GM19438 (cell line): ENCODE measurements around the gene SYT14.
"Not testable (repeated sequence)": the region's sequence is repeated elsewhere in the genome, so short reads cannot be mapped to it uniquely, and the experiment has no call there.

Source experiments
- ATAC-seq: cut with Tn5 transposase; IDR thresholded peaks from one replicate; pipeline ENCODE4 v1.9.1; 2021; ENCODE audit warnings: low read depth; ENCODE audit not compliant: unreplicated experiment

The SYT14 gene

DNA sequence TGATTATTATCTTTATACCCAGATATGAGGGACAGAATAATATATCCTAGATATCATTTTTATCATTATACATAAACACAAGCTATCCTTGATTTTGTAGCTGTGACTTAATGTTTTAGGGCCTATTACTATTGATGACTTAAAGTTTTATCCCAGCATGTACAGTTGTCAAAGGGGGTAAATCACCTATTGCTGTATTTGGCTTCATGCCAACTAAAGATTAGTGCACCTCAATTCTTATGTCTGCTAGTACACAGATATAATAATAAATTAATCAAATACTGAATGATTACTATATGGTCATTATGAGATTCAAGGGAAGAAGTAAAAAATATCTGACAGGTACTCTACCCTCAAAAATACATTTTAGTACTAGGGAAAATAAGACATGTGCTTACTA, 84.0 kb downstream of the SYT14 start:
- ATAC-seq = no peak

DNA sequence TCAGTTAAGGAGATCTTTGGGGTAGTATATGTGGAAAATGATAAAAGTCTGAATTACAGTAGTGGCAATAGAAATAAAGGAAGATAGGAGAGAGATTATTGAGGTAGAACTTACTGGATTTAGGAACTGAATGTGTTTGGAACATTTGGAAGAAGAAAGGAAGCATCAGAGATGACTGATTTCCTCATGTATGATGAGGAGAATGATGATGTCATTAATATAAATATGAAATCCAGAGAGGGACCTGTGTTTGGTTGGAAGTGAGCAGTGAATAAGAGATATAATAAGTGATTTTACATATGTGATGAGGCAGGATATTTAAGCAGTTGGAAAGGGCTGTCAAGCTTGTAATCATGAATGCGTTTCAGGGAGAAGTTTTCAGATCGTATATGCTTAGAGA, 86.3 kb downstream of the SYT14 start:
- ATAC-seq = no peak

- no peak for ATAC-seq
These were observed 87.0 kb downstream of the SYT14 start for GRCh38 chr1:210024996-210025395.

- no peak for ATAC-seq
These were observed 87.9 kb downstream of the SYT14 start for GRCh38 chr1:210025870-210026269.

GRCh38 chr1:210027994-210028393, 90.0 kb downstream of the SYT14 start:
- no peak for ATAC-seq

- no peak for ATAC-seq
These were observed 93.5 kb downstream of the SYT14 start for GRCh38 chr1:210031473-210031872.

DNA sequence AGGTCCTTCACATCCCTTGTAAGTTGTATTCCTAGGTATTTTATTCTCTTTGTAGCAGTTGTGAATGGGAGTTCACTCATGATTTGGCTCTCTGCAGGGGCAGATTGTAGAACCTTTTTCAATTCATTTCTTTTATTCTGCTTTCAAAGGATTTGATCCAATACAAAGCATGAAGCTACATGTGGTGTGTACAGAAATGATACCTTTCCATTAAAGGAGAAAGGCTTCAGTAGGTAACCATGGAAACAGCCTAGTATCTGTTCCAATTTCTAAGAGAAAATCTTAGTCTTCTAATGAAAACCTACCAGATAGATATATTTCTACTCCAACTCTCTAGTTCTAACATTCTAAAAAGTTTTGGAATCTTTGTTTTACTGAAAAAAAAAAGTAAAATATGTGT, 105.0 kb downstream of the SYT14 start:
- no peak for ATAC-seq

GRCh38 chr1:210049616-210050015, 111.6 kb downstream of the SYT14 start:
- ATAC-seq = no peak

DNA sequence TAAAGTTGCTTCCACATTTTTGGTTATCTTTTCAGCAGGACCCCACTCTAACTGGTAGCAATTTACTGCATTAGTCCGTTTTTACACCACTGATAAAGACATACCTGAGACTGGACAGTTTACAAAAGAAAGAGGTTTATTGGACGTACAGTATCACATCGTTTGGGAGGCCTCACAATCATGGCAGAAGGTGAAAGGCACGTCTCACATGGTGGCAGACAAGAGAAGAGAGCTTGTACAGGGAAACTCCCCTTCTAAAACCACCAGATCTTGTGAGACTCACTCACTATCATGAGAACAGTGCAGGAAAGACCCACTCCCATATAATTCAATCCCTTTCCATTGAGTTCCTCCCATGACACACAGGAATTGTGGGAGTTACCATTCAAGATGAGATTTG, 112.5 kb downstream of the SYT14 start:
- not testable (repeated sequence) for ATAC-seq

- no peak for ATAC-seq
These were observed 115.1 kb downstream of the SYT14 start for GRCh38 chr1:210053126-210053525.

GRCh38 chr1:210057593-210057992, 119.6 kb downstream of the SYT14 start:
- ATAC-seq = no peak

DNA sequence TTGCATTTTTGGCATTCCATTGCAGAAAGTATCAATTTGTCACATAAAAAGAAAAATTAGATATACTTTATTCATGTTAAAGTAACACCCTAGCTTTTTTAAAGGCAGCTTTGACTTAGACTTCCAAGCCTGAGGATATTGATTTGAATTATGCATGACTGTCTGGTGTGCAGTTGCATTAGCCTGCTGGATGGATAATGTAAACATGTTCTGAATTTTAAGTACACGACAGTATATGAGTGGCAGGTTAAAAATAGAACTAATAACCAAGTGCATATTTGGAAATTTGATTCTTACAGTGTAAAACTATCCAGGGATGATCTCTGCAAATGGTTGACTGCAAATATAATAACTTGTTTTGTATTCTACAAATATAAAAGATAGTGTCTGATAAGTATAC, 124.0 kb downstream of the SYT14 start:
- ATAC-seq = no peak

DNA sequence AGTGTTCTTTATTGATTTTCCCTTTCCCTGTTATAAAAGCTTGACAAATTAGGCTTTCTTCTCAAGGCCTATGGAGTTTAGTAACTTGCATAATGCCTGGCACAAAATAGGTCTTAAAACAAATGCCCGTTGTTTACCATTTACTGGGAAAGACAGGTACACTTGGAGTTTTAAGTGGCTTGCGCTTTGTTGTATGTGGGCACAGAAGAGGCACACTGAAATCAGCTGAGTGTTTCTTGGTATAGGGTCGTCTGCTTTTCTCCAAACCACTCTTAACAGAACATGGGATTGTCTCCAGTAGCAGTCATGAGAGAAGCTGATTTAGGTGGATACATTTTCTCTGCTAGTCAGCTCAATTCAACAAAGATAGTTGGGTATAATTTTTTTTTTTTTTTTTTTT, 132.5 kb downstream of the SYT14 start:
- ATAC-seq = no peak

- ATAC-seq = no peak
These were observed 134.1 kb downstream of the SYT14 start for GRCh38 chr1:210072129-210072528.

DNA sequence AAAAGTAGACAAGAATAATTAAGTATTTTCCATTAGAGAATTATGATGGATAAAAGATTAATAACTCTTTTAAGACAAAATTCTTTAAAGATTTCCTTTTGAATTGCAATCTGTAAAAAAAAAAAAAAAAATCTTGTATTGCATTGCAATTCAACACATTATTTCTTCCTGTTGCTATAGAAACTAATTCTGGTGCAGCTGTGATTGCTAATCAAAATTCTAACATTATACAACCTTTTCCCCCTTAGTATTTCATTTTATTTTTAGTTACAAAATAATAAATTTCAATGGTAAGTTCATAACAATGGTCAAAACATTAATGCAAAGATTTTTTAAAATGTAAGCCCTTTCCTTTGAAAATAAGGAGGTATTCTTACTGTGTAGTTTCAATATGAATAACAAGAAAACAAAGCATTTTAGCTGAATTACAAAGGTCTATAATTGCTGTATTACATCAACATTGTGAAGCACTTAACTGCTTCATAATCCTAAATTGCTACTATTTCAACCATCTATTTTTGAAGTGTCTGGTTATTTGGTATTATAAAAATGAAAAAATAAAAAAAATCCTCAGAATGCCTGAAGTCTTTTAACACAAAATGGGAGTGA, 135.0 kb downstream of the SYT14 start:
- ATAC-seq = no peak

- ATAC-seq = no peak
These were observed 136.9 kb downstream of the SYT14 start for GRCh38 chr1:210074904-210075303.

- ATAC-seq = no peak
These were observed 138.6 kb downstream of the SYT14 start for GRCh38 chr1:210076620-210077019.

DNA sequence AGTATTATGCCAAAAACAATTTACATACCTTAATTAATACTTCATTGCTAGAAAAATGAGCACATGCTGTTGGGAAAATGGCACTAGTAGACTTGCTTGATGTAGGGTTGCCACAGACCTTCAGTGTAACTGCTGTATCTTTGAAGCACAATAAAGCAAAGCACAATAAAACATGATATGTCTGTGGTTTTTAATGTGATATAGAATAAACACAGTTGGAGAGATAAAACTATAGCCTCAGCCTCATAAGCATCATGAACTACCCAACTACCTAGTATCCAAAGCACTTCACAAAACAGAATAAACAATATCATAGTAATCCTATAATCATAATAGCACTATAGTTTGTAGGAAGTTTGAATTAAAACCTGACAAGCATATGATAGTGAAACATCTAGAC, 143.5 kb downstream of the SYT14 start:
- ATAC-seq = no peak

DNA sequence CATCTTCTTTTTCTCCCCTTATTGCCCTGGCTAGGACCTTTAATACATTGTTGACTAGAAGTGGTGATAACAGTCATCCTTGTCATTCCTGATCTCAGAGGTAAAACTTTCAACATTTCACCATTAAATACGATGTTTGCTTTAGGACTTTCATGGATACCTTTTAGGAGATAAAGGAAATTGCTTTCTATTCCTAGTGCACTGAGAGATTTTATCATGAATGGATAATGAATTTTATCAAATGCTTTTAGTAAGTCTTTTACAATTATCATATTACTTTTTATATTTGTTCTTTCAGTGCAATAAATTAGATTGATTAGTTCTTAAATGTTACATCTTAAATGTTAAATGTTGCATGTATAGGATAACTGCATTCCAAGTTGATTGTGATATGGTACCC, 147.3 kb downstream of the SYT14 start:
- ATAC-seq = no peak

DNA sequence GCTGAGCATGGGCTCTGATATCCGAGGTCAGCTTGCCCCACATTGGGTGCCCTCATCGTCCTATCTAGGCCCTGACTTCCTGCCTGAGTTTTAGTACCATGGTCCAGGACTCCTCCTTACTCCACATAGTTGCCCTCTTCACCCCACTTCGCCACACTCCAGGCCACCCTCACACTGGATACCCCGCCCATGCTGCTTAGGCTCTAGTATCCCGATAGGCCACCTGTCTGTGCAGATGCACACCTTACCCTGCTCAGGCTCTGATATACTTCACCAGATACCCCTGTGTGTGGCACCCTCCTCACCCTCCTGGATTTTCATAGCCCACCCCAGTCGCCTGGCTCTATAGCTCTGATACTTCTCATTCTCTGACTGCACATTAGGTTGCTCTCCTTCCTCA, 149.0 kb downstream of the SYT14 start:
- ATAC-seq = no peak

DNA sequence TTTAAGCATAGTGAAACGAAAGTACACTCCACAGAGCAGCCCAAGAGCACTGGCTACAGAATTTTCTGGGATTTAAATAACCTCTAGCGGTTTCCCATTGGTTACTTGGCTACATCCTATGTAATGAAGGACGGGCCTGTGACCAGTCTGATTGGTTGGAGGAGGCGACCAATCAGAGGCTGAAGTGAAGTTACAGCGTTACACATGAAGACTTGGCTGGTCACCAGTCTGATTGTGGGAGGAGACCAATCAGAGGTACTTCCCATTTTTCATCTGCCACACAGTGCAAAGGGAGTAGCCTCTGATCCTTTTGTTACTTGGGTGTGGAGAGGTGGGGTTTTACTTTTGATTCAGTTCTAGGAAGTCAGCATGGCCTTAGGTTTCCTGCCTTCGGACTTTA, 151.8 kb downstream of the SYT14 start:
- ATAC-seq = no peak

DNA sequence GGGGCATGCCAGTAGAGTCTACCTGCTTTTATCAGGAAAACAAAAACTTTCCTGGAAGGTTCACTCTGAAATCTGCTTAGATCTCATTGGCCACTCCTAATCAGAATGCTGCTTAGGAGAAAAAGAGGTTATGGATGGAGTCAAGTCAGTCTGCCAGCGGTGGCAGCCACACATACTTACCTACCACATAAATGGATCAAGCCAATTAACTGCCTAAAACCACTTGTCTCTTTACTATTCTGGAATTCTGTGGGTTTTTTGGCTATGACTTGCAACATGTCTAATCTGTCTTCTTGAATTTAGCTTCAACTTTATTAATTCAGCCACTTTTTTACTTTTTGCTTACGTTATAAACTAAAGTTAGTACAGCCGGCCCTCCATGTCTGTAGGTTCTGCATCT, 154.3 kb downstream of the SYT14 start:
- no peak for ATAC-seq

GRCh38 chr1:210093461-210093860, 155.4 kb downstream of the SYT14 start:
- no peak for ATAC-seq
